Measurements from ENCODE around the gene AFF2.

DNA sequence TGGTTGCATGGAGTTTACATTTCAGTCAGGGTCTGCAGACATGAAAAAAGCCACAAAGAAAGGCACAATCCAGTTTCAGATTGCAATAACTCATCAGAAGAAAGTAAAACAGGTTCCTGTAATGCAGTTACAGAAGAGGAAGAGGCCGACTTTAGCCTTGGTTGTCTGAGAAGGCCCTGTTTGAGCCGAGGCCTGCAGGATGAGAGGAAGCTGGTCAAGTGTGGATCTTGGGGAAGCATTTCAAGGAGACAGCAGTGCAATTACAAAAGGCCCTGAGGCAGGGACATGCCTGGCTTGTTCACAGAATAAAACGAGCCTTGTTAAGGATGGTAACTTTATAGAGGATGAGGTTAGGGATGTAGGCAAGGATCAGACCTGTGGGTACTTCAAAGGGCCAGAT is 62.4 kb downstream of the AFF2 start:
- no peak for TF ChIP-seq ELF4 (IDR thresholded peaks at IDR 0.05)
- TF ChIP-seq SP1 (IDR thresholded peaks at IDR 0.05): no peak
- TF ChIP-seq TARDBP (IDR thresholded peaks at IDR 0.05): no peak
- TF ChIP-seq, protein P1, sequence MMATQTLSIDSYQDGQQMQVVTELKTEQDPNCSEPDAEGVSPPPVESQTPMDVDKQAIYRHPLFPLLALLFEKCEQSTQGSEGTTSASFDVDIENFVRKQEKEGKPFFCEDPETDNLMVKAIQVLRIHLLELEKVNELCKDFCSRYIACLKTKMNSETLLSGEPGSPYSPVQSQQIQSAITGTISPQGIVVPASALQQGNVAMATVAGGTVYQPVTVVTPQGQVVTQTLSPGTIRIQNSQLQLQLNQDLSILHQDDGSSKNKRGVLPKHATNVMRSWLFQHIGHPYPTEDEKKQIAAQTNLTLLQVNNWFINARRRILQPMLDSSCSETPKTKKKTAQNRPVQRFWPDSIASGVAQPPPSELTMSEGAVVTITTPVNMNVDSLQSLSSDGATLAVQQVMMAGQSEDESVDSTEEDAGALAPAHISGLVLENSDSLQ (IDR thresholded peaks at IDR 0.05): no peak
- TF ChIP-seq FOXM1 (IDR thresholded peaks at IDR 0.05; ENCODE audit: borderline replicate concordance): no peak
- no peak for TF ChIP-seq ZNF384 (IDR thresholded peaks at IDR 0.05)
- no peak for TF ChIP-seq NFRKB (IDR thresholded peaks at IDR 0.05)
- no peak for TF ChIP-seq L3MBTL2 (conservative IDR thresholded peaks at IDR 0.05)
- no peak for TF ChIP-seq HDGF (IDR thresholded peaks at IDR 0.05; ENCODE audit: borderline replicate concordance)
- TF ChIP-seq CTBP1 (IDR thresholded peaks at IDR 0.05; ENCODE audit: borderline replicate concordance): no peak
- TF ChIP-seq SUZ12 (IDR thresholded peaks at IDR 0.05): no peak
- no peak for TF ChIP-seq BHLHE40 (IDR thresholded peaks at IDR 0.05; ENCODE audit: borderline replicate concordance)
